ENCODE measurements around the gene ADCY1. TPM values are rescaled to one million over a fixed set of nuclear protein-coding genes. Genes with fewer than 3 reads are reported as not detected.

The ADCY1 gene
- polyA plus RNA-seq, 1 experiment = 0.15 TPM

DNA sequence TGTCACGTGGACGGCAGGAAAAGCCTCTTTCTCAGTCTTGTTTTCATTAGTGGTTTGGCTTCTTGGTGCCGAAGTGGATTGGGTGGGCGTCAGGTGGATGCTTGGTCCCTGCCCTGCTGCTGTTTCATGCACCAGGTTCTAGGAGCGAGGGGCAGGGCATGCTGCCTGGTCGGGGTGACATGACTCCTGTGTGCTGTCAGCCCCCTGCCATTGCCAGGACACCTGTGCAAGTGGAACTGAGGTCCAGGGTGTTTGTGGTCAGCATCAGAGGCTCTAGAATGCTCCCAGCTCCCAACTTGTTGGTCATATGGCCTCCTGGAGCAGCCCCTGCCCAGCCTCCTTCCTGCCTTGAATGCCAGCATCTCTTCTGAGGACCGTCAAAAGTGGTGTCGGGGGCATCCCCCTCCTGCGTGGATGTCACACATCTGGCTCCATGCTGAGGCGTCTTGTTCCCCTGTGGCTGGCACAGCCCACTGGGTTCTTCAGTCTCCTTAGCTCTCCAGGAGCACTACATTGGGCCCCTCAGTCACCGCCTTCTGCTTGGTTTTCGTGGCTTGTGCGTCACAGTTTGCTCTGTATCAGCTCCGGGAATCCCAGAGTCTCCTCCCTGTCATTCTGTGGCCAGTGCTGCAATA lies 24.8 kb downstream of the ADCY1 start:
- Histone ChIP-seq H3K9me3 (ENCODE audit: control insufficient read depth, insufficient read depth, low read length) (no peaks in the 10 kb centered on the region), H3K27ac (ENCODE audit: low read depth, low read length) (no peak overlapping the region), H3K27me3 (ENCODE audit: control insufficient read depth, insufficient read depth, low read length) (no peaks in the 10 kb centered on the region), H3K4me3 (ENCODE audit: low read depth, low read length) (no peak overlapping the region)
- no peak for TF ChIP-seq CTCF (IDR thresholded peaks at IDR 0.05; ENCODE audit: low read depth, low read length)
- ChIA-PET POLR2A (no interaction called here), CTCF (no interaction called here)
- DNase-seq (ENCODE audit: low read depth, low spot score) = no peak

- Histone ChIP-seq H3K27ac (ENCODE audit: low read depth, low read length) (no peak overlapping the region), H3K4me3 (ENCODE audit: low read depth, low read length) (no peak overlapping the region), H3K9me3 (ENCODE audit: control insufficient read depth, insufficient read depth, low read length) (no peaks in the 10 kb centered on the region), H3K27me3 (ENCODE audit: control insufficient read depth, insufficient read depth, low read length) (no peaks in the 10 kb centered on the region)
- CTCF ChIA-PET = no interaction called here
- POLR2A ChIA-PET = no interaction called here
- DNase-seq (ENCODE audit: low read depth, low spot score) = no peak
- no peak for TF ChIP-seq CTCF (IDR thresholded peaks at IDR 0.05; ENCODE audit: low read depth, low read length)
These were observed 25.9 kb downstream of the ADCY1 start for GRCh38 chr7:45599851-45600706.

- Histone ChIP-seq H3K9me3 (ENCODE audit: control insufficient read depth, insufficient read depth, low read length) (no peaks in the 10 kb centered on the region), H3K27me3 (ENCODE audit: control insufficient read depth, insufficient read depth, low read length) (no peaks in the 10 kb centered on the region), H3K4me3 (ENCODE audit: low read depth, low read length) (no peak overlapping the region), H3K27ac (ENCODE audit: low read depth, low read length) (no peak overlapping the region)
- no peak for DNase-seq (ENCODE audit: low read depth, low spot score)
- CTCF ChIA-PET = no interaction called here
- POLR2A ChIA-PET = no interaction called here
- no peak for TF ChIP-seq CTCF (IDR thresholded peaks at IDR 0.05; ENCODE audit: low read depth, low read length)
These were observed 26.9 kb downstream of the ADCY1 start for GRCh38 chr7:45601094-45601493.

DNA sequence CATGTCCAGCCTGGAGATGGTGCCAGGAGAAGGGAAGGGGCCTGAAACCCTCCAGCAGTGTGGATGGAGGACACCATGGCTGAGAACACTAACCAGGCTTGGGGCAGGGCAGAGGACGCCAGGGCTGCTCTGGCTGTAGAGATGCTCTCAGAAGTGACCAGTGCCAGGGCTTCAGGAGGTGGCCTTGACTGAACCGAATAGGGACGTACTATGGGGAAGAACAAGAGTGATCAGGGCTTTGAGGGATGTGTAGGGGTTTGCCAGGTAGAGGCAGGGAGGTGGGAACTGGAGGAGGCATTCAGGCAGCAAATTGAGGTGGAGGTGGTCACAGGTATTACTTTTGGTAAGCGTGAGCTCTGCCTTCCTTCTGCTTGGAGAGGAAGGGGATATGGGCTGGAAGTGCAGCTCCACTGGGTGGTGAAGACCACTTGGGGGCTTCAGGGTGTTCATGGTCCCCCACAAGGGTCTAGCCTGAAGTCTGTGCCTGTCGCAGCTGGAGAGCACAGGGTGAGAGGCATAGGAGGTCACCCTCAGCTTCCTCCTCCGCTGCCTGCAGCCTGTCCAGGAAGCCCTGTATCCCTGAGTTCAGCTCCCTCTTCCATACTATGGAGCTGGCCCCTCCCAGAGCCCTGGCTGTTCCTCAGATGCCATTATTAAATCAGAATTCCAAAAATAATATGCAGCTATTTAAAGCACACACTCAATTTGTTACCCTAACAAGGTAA lies 27.8 kb downstream of the ADCY1 start:
- Histone ChIP-seq H3K4me3 (ENCODE audit: low read depth, low read length) (no peak overlapping the region), H3K9me3 (ENCODE audit: control insufficient read depth, insufficient read depth, low read length) (no peaks in the 10 kb centered on the region), H3K27me3 (ENCODE audit: control insufficient read depth, insufficient read depth, low read length) (no peaks in the 10 kb centered on the region), H3K27ac (ENCODE audit: low read depth, low read length) (no peak overlapping the region)
- DNase-seq (ENCODE audit: low read depth, low spot score) = no peak
- POLR2A ChIA-PET = no interaction called here
- no peak for TF ChIP-seq CTCF (IDR thresholded peaks at IDR 0.05; ENCODE audit: low read depth, low read length)
- CTCF ChIA-PET = no interaction called here

DNA sequence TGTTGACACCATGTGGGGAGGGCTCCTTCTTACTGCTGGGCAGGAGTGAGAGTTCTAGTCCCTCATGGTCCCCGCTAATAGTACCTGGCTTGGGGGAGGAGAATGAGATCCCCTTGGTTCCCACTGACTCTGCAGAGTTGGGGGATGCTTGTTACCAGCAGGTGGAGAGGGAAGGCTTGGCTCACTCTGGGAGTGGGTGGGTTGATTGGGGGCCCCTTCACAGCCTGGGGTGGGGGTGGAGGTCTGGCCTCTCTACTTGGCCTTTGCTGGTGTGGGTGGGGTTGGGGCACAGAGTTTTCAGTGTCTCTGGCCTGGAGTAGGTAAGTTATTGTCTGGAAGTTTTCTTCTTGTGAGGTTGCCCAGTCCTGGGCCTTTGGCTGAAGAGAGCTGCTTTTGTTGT lies 31.9 kb downstream of the ADCY1 start:
- H3K9me3 ChIP-seq (ENCODE audit: control insufficient read depth, insufficient read depth, low read length) = peaks cover 9% of the 10 kb centered on the region; the same call in 1 of the 2 replicates
- ChIA-PET CTCF (no interaction called here), POLR2A (no interaction called here)
- TF ChIP-seq CTCF (IDR thresholded peaks at IDR 0.05; ENCODE audit: low read depth, low read length) = no peak
- no peak overlapping the region for H3K27ac ChIP-seq (ENCODE audit: low read depth, low read length)
- no peak overlapping the region for H3K4me3 ChIP-seq (ENCODE audit: low read depth, low read length)
- no peak for DNase-seq (ENCODE audit: low read depth, low spot score)
- H3K27me3 ChIP-seq (ENCODE audit: control insufficient read depth, insufficient read depth, low read length) = no peaks in the 10 kb centered on the region

Measured in AG04450 (cell line).